DMS 273 (cell line): Measurements from ENCODE around the gene BOD1L2.
A peak's percentile ranks its signal among the peaks of the same experiment; 100 is the strongest.

Experiments used
- DNase-seq: peaks from one replicate; lab custom pipeline; 2025; ENCODE audit not compliant: unreplicated experiment; lab: John Stamatoyannopoulos, UW

BOD1L2 gene

DNA sequence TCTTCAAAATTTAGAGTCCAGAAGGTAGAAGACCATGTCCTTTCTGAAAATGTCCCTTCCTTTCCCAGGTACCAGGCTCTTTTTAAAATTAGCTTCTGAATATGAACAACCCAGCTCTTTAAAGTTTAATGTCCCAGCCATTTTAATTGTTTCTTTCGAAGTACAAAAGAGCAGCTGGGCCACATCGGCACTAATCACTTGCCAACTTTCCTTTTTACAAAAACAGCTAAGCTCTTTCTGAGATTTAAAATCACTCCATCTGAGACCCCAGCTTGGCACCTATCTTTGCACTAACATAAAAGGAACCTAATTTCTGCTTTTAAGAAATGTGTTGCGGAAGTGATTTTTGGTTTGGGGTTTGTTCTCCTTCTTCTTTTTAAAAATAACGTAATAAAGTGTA lies 2.6 kb downstream of the BOD1L2 start:
- DNase-seq: no peak

GRCh38 chr18:57150081-57150480 lies 3.2 kb downstream of the BOD1L2 start:
- no peak for DNase-seq

- peak; percentile 67 for DNase-seq
Measured at GRCh38 chr18:57150828-57151227, 3.9 kb downstream of the BOD1L2 start.

- DNase-seq: no peak
Measured at GRCh38 chr18:57154191-57154830, 7.4 kb downstream of the BOD1L2 start.

- DNase-seq: no peak
Measured at GRCh38 chr18:57164401-57164800, 17.5 kb downstream of the BOD1L2 start.

GRCh38 chr18:57167617-57168308 lies 20.9 kb downstream of the BOD1L2 start:
- DNase-seq: no peak

- DNase-seq: no peak
Measured at GRCh38 chr18:57171026-57171425, 24.1 kb downstream of the BOD1L2 start.

DNA sequence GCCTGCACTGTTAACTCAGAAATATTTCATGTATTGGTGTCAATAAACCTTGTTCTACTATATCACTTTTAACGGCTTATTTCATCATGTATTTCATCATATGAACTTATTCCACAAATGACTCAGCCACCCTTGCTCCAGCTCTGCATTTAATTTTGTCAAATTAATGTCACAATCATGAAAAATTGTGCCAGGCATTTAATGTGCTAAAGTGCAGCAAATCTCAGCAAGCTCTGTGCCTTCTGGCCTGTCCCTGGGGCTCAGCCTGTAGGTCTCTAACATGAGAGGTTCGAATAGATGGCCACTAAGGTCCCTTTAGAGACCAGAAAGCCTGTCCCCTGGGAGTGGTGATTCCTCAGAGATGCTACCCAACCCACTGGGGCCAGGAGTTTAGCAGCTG lies 28.6 kb downstream of the BOD1L2 start:
- DNase-seq: no peak

GRCh38 chr18:57185434-57185833 lies 38.5 kb downstream of the BOD1L2 start:
- no peak for DNase-seq

DNA sequence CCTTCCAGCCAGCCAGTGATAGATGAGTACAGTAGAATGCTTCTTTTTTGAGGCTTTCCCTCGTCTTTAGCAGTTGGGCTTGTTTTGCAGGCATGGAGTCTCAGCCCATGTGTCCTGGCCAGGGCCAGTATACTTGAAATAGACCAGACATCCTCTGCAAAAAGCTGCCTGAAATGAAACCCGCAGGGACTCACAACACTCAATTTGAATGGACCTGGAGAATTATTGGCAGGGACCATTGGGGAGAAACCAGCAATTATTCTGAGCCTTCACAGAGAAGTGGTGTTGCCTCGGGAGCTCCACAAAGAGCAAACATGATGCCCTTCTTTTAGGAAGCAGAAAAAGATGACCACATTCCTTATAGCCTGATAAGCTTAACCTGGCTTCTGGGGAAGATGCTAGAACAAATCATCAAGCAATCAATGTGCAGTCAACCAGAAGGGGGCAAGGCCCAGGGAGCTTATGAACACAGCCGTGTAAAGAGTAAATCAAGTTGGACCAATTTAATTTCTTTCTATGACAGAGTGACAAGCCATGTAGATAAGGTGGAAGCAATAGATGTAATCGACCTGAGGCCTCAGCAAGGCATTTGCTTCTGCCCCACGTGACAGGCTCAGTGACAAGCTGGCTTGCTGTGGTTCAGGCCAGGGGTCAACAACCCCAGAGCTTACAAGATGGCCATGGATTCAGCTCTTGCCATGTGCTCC lies 42.1 kb downstream of the BOD1L2 start:
- no peak for DNase-seq

DNA sequence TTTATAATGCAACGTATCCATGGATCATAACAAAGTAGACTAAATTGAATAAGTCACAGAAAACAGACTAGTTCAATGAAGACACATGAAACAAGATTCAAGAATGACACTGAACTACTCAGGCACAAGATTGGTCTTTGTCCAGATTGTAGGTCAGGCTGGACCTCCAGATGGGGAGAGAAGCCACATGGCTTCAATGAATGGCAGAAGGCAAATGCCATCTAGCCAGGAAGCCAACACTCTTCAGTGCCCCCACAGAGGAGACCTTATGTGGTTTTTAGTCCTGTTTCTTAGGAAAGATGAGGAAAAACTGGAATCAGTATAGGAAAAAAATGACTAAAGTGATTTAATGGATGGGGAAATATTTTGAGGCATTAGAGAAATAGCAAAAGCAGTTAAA lies 43.1 kb downstream of the BOD1L2 start:
- DNase-seq: peak; percentile 7

DNA sequence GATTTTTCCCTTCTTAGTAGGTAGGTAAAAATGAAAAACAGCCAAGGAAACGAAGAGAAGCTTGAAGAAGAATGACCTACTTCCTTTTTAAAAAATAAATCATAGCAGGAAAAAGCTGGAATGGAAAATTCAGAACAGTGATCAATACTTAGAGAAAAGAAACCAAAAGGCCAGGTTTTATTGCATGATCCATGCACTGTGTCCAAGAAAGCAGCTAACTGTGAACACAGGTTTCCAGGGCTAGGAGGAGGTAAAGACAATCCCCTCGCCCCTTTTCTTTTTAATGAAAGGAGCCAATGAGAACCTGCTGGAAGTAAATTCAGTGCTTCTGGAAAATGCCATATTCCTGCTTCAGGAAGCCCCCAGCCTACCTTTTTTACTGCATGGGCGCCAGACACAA lies 47.2 kb downstream of the BOD1L2 start:
- DNase-seq: no peak

GRCh38 chr18:57194622-57195021 lies 47.7 kb downstream of the BOD1L2 start:
- DNase-seq: no peak

DNA sequence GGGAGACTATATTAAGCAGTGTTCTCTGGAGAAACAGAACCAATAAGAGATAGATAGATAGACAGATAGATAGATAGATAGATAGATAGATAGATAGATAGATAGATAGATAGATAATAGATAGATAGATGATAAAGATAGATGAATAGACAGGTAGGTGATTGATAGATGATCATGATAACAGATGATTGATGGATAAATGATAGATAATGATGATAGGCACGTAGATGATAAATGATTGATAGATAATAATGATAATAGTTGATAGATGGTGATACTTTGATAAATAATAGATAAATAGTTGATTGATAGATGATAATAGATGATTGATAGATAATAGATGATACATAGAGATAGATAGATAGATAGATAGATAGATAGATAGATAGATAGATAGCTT lies 48.5 kb downstream of the BOD1L2 start:
- no peak for DNase-seq

- no peak for DNase-seq
Measured at GRCh38 chr18:57197261-57197660, 50.4 kb downstream of the BOD1L2 start.

GRCh38 chr18:57198073-57198472 lies 51.2 kb downstream of the BOD1L2 start:
- no peak for DNase-seq
